Psoas muscle (tissue), 8 donors: Measurements from ENCODE around the gene GPRASP1. TPM values are rescaled to one million over a fixed set of nuclear protein-coding genes. Genes with fewer than 3 reads are reported as not detected.
"Not testable (repeated sequence)": the region's sequence is repeated elsewhere in the genome, so short reads cannot be mapped to it uniquely, and the experiment has no call there.

Source experiments
- ATAC-seq, 4 donors: fragments of 200-7000 bp; cut with Tn5 transposase; one replicate each; pipeline ENCODE4 v1.9.1; 2020; ENCODE audit warnings: moderate library complexity in 3 of 4, mild to moderate bottlenecking in 2 of 4
- DNase-seq, 2 donors: peaks; one replicate each; pipeline ENCODE4 v3.0.0-alpha.2; 2020
- H3K27ac ChIP-seq: fragments of 200-600 bp; one replicate; pipeline ENCODE4 v1.8.0; 2022
- H3K27me3 ChIP-seq, 3 donors: fragments of 200-600 bp in 1 of 3; one replicate each; pipeline versions ENCODE4 v1.6.1 to v1.8.0; 2013 to 2022; ENCODE audit warnings: low read length in 2 of 3, mild to moderate bottlenecking in 2 of 3, moderate library complexity in 1 of 3; ENCODE audit not compliant: insufficient read depth in 3 of 3
- H3K36me3 ChIP-seq, 2 donors: fragments of 200-600 bp in 1 of 2; one replicate each; pipeline versions ENCODE4 v1.6.1 to v1.8.0; 2013 to 2022; ENCODE audit warnings: low read depth in 1 of 2, mild to moderate bottlenecking in 1 of 2, moderate library complexity in 1 of 2; ENCODE audit not compliant: insufficient read depth in 1 of 2
- H3K4me1 ChIP-seq: fragments of 200-600 bp; one replicate; pipeline ENCODE4 v1.8.0; 2022
- H3K4me3 ChIP-seq: fragments of 200-600 bp; one replicate; pipeline ENCODE4 v1.8.0; 2022; ENCODE audit warnings: mild to moderate bottlenecking
- H3K9me3 ChIP-seq: fragments of 200-600 bp; one replicate; pipeline ENCODE4 v1.8.0; 2022
- WGBS, 3 donors: extraction: QIAGEN DNeasy Blood & Tissue Kit; methylation state at CpG; one replicate each; pipeline versions ENCODE4 v1.1.6 to v1.1.7; 2013; 5-methylcytosine and 5-hydroxymethylcytosine counted together
- intact Hi-C, 2 donors: fragments of 100-400 bp; cut with DNase I; formaldehyde crosslinking; loops; one replicate each; pipeline versions ENCODE4 v1.11.0 to v1.14.2; 2022
- polyA plus RNA-seq, 3 donors: library from polyadenylated mRNA; stranded (reverse); fragments of 200-250 nt; gene quantifications; one replicate each; pipeline ENCODE4 v1.2.3, GENCODE V29; 2013
- total RNA-seq, 4 donors: library from RNA; stranded (reverse); fragmentation: NEBNext Ultra II Directional in 2 of 4; extraction: Animal tissue kit (Norgen Biotek cat#: 25700) in 2 of 4; gene quantifications; one replicate each; pipeline versions ENCODE4 v1.2.1 to v1.2.4, GENCODE V29; 2021 to 2023
- TF ChIP-seq, protein P1 (sequence below): fragments of 200-600 bp; IDR thresholded peaks from one replicate; pipeline ENCODE4 v1.8.0; 2022; ENCODE audit warnings: antibody characterized with exemption
- donor health status: healthy with polysubstance abuse.
- donor health status: DM: no; HTN: no; CAD: no; lungs with moderate emphysema.
- donor health status: Bipolar disorder and iron deficiency.
- donor health status: healthy.
- donor health status: DM: yes; HTN: yes; CAD: no.
- donor health status: DM: no; HTN: no; CAD: no.
- donor health status: DM: no; HTN: no; CAD: no.
- donor health status: DM: yes; HTN: yes; CAD: no.

The GPRASP1 gene
- total and polyA plus RNA-seq, 7 donors, result 0.43 to 7.2 (median 1.2) TPM

DNA sequence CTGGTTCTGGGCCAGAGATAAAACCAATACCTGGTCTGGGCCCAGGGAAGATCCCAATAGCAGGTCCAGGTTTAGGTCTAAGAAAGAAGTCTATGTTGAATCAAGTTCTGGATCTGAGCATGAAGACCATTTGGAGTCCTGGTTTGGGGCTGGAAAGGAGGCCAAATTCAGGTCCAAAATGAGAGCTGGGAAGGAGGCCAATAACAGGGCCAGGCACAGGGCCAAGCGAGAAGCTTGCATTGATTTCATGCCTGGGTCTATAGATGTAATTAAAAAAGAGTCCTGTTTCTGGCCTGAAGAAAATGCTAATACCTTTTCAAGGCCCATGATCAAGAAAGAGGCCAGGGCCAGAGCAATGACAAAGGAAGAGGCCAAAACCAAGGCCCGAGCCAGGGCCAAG lies 3.4 kb downstream of the GPRASP1 start:
- DNase-seq, result no peak
- WGBS, 3 donors, result 64 to 86% (median 66%) methylated on average over 2 of the region's 2 CpGs

DNA sequence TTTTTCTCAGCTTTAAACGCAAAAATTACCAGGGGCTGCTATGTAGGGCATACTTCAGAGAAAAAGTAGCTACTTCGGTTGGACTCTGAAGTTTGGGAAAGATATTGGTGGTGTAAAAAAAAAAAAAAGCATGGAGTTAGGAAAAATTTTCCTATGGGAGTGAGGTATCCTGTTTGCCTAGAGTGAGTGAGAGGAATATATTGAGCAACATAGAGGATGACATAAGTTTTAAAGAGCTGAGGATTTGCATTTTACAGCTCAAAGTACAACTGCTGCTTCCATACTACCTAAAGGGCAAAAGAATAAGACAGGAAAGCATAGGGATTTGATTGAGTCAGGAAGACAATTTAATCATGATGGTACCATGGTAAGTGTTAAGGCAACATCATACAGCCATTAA lies 7.3 kb downstream of the GPRASP1 start:
- ATAC-seq (peak in 1 of 4 donors; percentile 38), DNase-seq (no peak)
- peaks cover 0 to 4% (median 0%) of the 10 kb centered on the region in 3 donors for H3K27me3 ChIP-seq
- intact Hi-C loops, result loop anchor here in 1 of 2 donors (5.0 kb wide), 1 partner anchor 104 kb away; no protein-coding TSS in a partner anchor
- peak overlapping the region; percentile 65 for H3K4me3 ChIP-seq
- no peak overlapping the region for H3K27ac ChIP-seq
- no peaks in the 10 kb centered on the region for H3K36me3 ChIP-seq
- 55 to 71% (median 64%) methylated on average over 2 of the region's 2 CpGs for WGBS, 3 donors
- TF ChIP-seq, protein P1, sequence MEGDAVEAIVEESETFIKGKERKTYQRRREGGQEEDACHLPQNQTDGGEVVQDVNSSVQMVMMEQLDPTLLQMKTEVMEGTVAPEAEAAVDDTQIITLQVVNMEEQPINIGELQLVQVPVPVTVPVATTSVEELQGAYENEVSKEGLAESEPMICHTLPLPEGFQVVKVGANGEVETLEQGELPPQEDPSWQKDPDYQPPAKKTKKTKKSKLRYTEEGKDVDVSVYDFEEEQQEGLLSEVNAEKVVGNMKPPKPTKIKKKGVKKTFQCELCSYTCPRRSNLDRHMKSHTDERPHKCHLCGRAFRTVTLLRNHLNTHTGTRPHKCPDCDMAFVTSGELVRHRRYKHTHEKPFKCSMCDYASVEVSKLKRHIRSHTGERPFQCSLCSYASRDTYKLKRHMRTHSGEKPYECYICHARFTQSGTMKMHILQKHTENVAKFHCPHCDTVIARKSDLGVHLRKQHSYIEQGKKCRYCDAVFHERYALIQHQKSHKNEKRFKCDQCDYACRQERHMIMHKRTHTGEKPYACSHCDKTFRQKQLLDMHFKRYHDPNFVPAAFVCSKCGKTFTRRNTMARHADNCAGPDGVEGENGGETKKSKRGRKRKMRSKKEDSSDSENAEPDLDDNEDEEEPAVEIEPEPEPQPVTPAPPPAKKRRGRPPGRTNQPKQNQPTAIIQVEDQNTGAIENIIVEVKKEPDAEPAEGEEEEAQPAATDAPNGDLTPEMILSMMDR, result no peak
- H3K4me1 ChIP-seq, result no peaks in the 10 kb centered on the region
- H3K9me3 ChIP-seq, result no peaks in the 10 kb centered on the region

More for the DNA sequence above, 3.4 kb downstream of the GPRASP1 start:
- H3K27me3 ChIP-seq, result peaks cover 0 to 14% (median 0%) of the 10 kb centered on the region in 3 donors
- H3K36me3 ChIP-seq, result no peaks in the 10 kb centered on the region
- H3K27ac ChIP-seq, result no peak overlapping the region
- no peaks in the 10 kb centered on the region for H3K4me1 ChIP-seq
- no peaks in the 10 kb centered on the region for H3K9me3 ChIP-seq
- ATAC-seq, result no peak
- no peak overlapping the region for H3K4me3 ChIP-seq
- intact Hi-C loops, result loop anchor here in 1 of 2 donors (5.0 kb wide), 1 partner anchor 108 kb away; no protein-coding TSS in a partner anchor
- TF ChIP-seq, protein P1, result no peak

DNA sequence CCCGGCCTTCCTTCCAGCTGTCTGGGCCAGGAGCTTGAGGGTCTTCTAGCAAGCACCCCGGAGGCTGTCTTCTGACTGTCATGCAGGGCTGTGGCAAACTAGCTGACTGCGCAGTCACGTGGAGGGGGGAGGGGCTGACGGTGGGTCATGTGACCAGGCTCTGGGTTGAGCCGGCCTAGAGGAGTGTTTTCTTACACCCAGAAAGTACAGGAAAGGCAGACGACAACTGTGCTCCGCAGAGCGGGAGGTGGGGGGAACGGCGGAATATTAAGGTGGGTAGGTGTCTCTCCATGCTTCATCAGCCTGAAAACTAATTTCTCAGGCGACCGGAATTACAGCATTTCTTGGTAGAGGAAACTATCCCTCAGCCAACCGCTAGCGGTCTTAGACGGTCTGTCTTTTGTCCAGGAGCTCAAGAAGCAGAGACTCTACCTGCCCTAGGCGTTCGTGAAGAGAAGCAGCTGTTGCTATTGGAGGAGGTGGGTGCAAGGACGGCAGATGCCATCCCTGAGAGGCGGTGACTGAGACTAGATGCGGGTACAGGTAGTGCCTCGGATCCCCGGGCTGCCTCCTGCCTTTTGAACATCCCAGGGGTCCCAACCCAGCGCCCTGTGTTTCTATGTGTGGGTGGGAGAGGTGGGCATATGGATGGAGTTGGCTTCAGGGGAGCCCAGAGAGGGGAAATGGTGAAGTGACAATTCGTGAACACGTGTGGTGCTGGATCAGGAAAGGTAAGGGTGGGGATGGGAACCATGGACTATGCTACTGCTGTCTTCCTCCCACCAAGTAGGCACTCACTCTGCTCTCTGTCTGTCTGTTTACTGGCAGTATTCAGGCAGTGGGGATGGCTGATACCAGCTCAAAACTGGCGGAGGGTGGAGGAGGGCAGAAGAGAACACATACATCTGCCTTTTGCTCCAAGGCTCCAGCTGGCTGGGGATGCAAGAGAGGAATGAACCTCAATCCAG lies 8.8 kb downstream of the GPRASP1 start:
- DNase-seq (peak; percentile 85 to 92), ATAC-seq (peak; percentile 95 to 99 (median 98))
- Histone ChIP-seq H3K27me3 (peaks cover 0 to 4% (median 0%) of the 10 kb centered on the region in 3 donors), H3K9me3 (no peaks in the 10 kb centered on the region), H3K4me1 (no peaks in the 10 kb centered on the region), H3K36me3 (no peaks in the 10 kb centered on the region), H3K4me3 (peak overlapping the region; percentile 65), H3K27ac (peak overlapping the region; percentile 63)
- TF ChIP-seq, protein P1, result no peak
- 4 to 25% (median 12%) methylated on average over 22 to 27 of the region's 27 CpGs for WGBS, 3 donors
- intact Hi-C loops, result loop anchor here in 1 of 2 donors (5.0 kb wide), 1 partner anchor 102 kb away; no protein-coding TSS in a partner anchor

DNA sequence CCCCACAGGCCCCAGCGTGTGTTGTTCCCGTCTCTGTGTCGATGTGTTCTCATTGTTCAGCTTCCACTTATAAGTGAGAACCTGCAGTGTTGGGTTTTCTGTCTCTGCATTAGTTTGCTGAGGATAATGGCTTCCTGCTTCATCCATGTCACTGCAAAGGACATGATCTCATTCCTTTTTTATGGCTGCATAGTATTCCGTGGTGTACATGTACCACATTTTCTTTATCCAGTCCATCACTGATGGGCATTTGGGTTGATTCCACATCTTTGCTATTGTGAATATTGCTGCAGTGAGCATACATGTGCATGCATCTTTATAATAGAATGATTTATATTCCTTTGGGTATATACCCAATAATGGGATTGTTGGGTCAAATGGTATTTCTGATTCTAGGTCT lies 12.5 kb downstream of the GPRASP1 start:
- ATAC-seq, H3K27ac ChIP-seq, H3K9me3 ChIP-seq, intact Hi-C loops, DNase-seq, H3K36me3 ChIP-seq, H3K4me3 ChIP-seq, H3K4me1 ChIP-seq, H3K27me3 ChIP-seq: not testable (repeated sequence)
- 86 to 98% (median 97%) methylated on average over 4 of the region's 4 CpGs for WGBS, 3 donors

DNA sequence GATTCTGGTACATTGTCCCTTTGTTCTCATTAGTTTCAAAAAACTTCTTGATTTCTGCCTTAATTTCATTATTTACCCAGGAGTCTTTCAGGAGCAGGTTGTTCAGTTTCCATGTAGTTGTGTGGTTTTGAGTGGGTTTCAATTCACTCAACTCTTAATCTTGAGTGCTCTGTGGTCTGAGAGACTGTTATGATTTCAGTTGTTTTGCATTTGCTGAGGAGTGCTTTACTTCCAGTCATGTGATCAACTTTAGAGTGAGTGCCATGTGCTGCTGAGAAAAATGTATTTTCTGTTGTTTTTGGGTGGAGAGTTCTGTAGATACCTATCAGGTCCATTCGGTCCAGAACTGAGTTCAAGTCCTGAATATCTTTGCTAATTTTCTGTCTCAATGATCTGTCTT lies 15.8 kb downstream of the GPRASP1 start:
- intact Hi-C loops, H3K27me3 ChIP-seq, H3K9me3 ChIP-seq, ATAC-seq, H3K4me1 ChIP-seq, H3K27ac ChIP-seq, H3K36me3 ChIP-seq, DNase-seq, H3K4me3 ChIP-seq: not testable (repeated sequence)
- WGBS, 3 donors, result 93 to 100% (median 100%) methylated on average over 1 of the region's 1 CpG
